Heart right ventricle (tissue), 16 donors: ENCODE results near the gene DERA. TPM values are rescaled to one million over a fixed set of nuclear protein-coding genes. Genes with fewer than 3 reads are reported as not detected.

Experiments used
- ATAC-seq, 8 donors: fragments of 200-7000 bp; cut with Tn5 transposase; one replicate each; pipeline ENCODE4 v1.9.1; 2020; ENCODE audit warnings: mild to moderate bottlenecking in 8 of 8, moderate library complexity in 8 of 8, moderate number of reproducible peaks in 1 of 8
- DNase-seq, 2 donors: peaks; one replicate each; pipeline ENCODE4 v3.0.0-alpha.2; 2020
- H3K27ac ChIP-seq, 10 donors: fragments of 200-600 bp; sonication (generic) in 2 of 10; one replicate each; pipeline versions ENCODE4 v1.5.0 to v1.8.0; 2020 to 2022; ENCODE audit warnings: mild to moderate bottlenecking in 3 of 10
- H3K27me3 ChIP-seq, 7 donors: fragments of 200-600 bp; one replicate each; pipeline ENCODE4 v1.8.0; 2021 to 2022; ENCODE audit warnings: mild to moderate bottlenecking in 2 of 7
- H3K36me3 ChIP-seq, 9 donors: fragments of 200-600 bp; sonication (generic) in 1 of 9; one replicate each; pipeline versions ENCODE4 v1.5.0 to v1.8.0; 2020 to 2022; ENCODE audit warnings: mild to moderate bottlenecking in 2 of 9
- H3K4me1 ChIP-seq, 9 donors: fragments of 200-600 bp; sonication (generic) in 1 of 9; one replicate each; pipeline versions ENCODE4 v1.5.0 to v1.8.0; 2020 to 2022; ENCODE audit warnings: mild to moderate bottlenecking in 4 of 9
- H3K4me3 ChIP-seq, 10 donors: fragments of 200-600 bp; sonication (generic) in 2 of 10; one replicate each; pipeline versions ENCODE4 v1.5.0 to v1.8.0; 2020 to 2022; ENCODE audit warnings: mild to moderate bottlenecking in 7 of 10, moderate library complexity in 2 of 10
- H3K9me3 ChIP-seq, 11 donors: fragments of 200-600 bp in 10 of 11; sonication (generic) in 2 of 11; one replicate each; pipeline versions ENCODE4 v1.5.0 to v1.8.0; 2013 to 2022; ENCODE audit warnings: mild to moderate bottlenecking in 2 of 11, control low read depth in 1 of 11, moderate library complexity in 1 of 11
- WGBS, 2 donors: extraction: QIAGEN DNeasy Blood & Tissue Kit; methylation state at CpG; one replicate each; pipeline ENCODE4 v1.1.7; 2013; ENCODE audit warnings: inconsistent platforms in 1 of 2; 5-methylcytosine and 5-hydroxymethylcytosine counted together
- intact Hi-C, 10 donors: fragments of 100-400 bp; cut with DNase I; formaldehyde crosslinking; loops; one replicate each; pipeline versions ENCODE4 v1.11.1 to v1.14.2; 2022
- polyA plus RNA-seq, 2 donors: library from polyadenylated mRNA; stranded (reverse); fragments of 200-250 nt; gene quantifications; one replicate each; pipeline ENCODE4 v1.2.3, GENCODE V29; 2013
- total RNA-seq, 10 donors: library from RNA; stranded (reverse); fragmentation: NEBNext Ultra II Directional in 3 of 10; extraction: Animal tissue kit (Norgen Biotek cat#: 25700) in 3 of 10; gene quantifications; one replicate each; pipeline versions ENCODE4 v1.2.1 to v1.2.4, GENCODE V29; 2021 to 2023
- TF ChIP-seq, protein P1 (sequence below), 9 donors: fragments of 200-600 bp; sonication (generic) in 2 of 9; IDR thresholded peaks; one replicate each; pipeline versions ENCODE4 v1.5.0 to v1.8.0; 2021 to 2022; ENCODE audit warnings: antibody characterized with exemption in 9 of 9, mild to moderate bottlenecking in 5 of 9, moderate library complexity in 1 of 9
- donor health status: Arrhythmogenic right ventricular cardiomyopathy.
- donor health status: ischemic (EF 13 %, LVEDD 7.1; RV severe dilation, severe dysfunction).
- donor health status: healthy with polysubstance abuse.
- donor health status: DM: no; HTN: yes; CAD: no.
- donor health status: DM: no; HTN: no; CAD: no.
- donor health status: ischemic (EF 25% LVEDD 6.9; RV normal size, moderate dysfunction).
- donor health status: ischemic (EF 25% LVEDD 5.7; RV mildly dilated, moderate dysfunction).
- donor health status: healthy.
- donor health status: DM: yes; HTN: yes; CAD: no.
- donor health status: Ischemic cardiomyopathy.
- donor health status: ischemic (EF 35%, LVEDD 5.7; RV mildly dilated, moderate dysfunction).
- donor health status: nonischemic (EF 11% LVEDD 7.7; RV severe dilation, severe dysfunction).
- donor health status: DM: yes; HTN: yes; CAD: no.
- donor health status: PGD.
- donor health status: ischemic (EF 29% LVEDD 5.4; RV normal size, mild dysfunction).
- donor health status: nonischemic (EF 23%, LVEDD 6.1; RV moderate dilation, normal function).

The DERA gene
- total and polyA plus RNA-seq, 12 donors: 14.6 to 23.8 (median 19.2) TPM

DNA sequence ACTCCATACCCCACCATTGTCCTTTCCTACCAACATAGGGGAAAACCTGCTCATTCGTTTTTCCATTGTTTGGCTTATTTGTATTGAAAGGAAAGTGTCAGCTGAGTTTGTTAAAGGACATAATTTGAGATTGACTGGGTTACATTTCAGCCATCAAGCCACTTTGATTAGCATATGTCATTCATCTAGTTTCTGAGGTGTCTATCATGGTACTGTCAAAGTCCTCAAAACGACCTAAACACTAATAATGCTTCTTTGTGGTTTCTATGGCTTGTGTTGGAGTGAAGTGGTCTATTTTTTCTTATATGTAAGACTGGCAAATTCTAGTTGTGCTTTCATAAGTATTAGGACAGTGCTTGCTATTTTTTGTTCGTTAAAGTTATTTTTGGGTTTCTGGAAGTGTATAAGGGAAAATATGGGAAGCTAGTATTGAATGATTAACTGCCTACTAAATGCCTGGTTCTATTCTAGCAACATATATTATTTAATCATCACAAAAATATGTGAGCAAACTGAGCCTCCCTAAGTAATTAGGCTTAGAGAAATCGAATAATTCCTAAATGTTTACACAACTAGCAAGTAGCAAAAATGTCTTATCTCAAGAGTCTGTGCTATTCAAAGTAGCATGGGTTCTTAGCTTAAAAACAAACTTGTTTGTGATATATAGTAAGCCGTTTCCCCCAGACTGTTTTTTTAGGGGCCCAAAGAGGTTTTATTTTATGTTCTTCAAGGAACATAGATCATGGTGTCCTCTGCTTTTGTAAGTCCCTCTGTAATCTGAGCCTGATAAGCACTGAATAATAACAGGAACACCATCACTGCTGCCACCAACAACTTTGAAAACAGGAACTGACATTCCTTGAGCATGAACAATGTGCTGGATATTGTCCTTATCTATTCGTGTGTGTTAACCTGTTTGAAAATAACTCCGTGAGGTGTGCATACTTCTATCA, 67.1 kb downstream of the DERA start:
- H3K9me3 ChIP-seq: no peaks in the 10 kb centered on the region
- peak overlapping the region; percentile 45 to 74 (median 60) for H3K27ac ChIP-seq
- WGBS, 2 donors: 38 to 43% methylated on average over 7 of the region's 7 CpGs
- peaks cover 9 to 40% (median 22%) of the 10 kb centered on the region in 9 donors for H3K4me1 ChIP-seq
- ATAC-seq (peak; percentile 72 to 96 (median 91)), DNase-seq (no peak)
- H3K27me3 ChIP-seq: no peaks in the 10 kb centered on the region
- peaks cover 0 to 27% (median 4%) of the 10 kb centered on the region in 9 donors for H3K36me3 ChIP-seq
- intact Hi-C loops: no loop called here
- TF ChIP-seq, protein P1, sequence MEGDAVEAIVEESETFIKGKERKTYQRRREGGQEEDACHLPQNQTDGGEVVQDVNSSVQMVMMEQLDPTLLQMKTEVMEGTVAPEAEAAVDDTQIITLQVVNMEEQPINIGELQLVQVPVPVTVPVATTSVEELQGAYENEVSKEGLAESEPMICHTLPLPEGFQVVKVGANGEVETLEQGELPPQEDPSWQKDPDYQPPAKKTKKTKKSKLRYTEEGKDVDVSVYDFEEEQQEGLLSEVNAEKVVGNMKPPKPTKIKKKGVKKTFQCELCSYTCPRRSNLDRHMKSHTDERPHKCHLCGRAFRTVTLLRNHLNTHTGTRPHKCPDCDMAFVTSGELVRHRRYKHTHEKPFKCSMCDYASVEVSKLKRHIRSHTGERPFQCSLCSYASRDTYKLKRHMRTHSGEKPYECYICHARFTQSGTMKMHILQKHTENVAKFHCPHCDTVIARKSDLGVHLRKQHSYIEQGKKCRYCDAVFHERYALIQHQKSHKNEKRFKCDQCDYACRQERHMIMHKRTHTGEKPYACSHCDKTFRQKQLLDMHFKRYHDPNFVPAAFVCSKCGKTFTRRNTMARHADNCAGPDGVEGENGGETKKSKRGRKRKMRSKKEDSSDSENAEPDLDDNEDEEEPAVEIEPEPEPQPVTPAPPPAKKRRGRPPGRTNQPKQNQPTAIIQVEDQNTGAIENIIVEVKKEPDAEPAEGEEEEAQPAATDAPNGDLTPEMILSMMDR (IDR thresholded peaks at IDR 0.05): no peak
- no peak overlapping the region for H3K4me3 ChIP-seq

DNA sequence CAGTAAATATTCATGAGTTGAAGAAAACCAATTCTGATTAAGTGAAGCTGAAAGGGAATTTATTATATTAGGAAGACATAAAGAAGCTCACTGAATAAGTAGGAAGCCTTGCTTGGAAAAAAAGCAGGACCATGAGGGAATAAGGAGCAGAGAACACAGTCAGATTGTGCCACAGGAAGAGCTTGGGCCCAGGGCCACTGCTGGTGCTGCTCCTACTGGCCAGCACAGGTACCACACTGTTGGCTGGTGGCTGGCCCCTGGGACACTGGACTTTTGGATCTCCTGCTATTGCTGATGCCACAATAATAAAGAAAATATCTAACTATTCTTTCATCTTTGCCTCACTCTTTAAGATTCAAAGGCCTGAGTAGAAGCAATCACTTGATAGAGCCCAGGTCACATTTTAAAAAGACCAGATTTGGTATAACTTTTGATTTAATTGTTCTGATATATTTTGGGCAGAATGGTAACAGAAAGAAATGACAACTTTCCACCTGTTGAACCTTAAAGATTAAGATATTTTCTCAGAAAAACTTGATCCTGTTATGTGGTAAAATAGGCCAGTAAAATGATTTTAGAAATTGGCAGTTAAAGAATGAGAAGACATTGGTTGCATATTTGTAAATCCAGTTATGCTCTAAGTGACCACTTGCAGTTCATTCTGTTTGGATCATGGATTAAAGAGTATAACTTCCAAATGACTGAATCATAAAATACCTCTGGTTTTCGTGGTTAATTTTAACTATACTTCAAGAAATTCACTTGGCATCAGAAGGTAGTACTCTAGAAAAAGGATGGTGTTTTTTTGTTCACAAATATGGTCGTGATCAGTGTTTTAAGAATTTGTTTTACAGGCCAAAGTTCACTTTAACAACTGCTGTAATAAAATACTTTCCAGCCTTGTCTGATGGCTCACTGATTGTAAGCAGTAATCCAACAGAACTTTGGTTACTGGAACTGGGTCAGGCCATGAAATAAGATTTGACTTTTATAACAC, 68.3 kb downstream of the DERA start:
- WGBS, 2 donors: 73 to 76% methylated on average over 2 of the region's 2 CpGs
- Histone ChIP-seq H3K27me3 (no peaks in the 10 kb centered on the region), H3K36me3 (peaks cover 0 to 37% (median 6%) of the 10 kb centered on the region in 9 donors), H3K27ac (peak overlapping the region; percentile 31 to 74 (median 60)), H3K4me1 (peaks cover 9 to 45% (median 25%) of the 10 kb centered on the region in 9 donors), H3K4me3 (no peak overlapping the region), H3K9me3 (no peaks in the 10 kb centered on the region)
- intact Hi-C loops: loop anchor here in 1 of 10 donors (10.0 kb wide), 1 partner anchor 715 kb away; no protein-coding TSS in a partner anchor
- ATAC-seq: peak in 6 of 8 donors; percentile 41 to 74 (median 66)
- DNase-seq: no peak
- TF ChIP-seq, protein P1 (IDR thresholded peaks at IDR 0.05): peak; percentile 27 to 55 (median 40)

DNA sequence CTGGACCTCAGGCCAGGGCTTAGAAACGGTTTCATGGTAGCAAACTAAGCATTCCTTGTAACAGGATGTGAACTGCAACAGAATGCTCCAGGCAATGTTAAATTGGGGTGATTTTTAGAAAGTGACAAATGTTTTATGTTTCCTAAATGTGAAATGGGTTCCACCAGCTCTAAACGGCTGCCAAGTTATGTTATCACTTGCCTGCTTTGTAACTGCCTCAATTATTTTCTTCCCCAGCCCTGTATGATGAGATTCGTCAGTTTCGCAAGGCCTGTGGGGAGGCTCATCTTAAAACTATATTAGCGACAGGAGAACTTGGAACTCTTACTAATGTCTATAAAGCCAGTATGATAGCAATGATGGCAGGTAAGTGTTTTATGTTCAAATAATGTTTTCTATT, 70.9 kb downstream of the DERA start:
- H3K27me3 ChIP-seq: no peaks in the 10 kb centered on the region
- WGBS, 2 donors: 69 to 72% methylated on average over 5 of the region's 5 CpGs
- H3K9me3 ChIP-seq: peaks cover 0 to 6% (median 0%) of the 10 kb centered on the region in 11 donors
- TF ChIP-seq, protein P1 (IDR thresholded peaks at IDR 0.05): no peak
- DNase-seq (no peak), ATAC-seq (no peak)
- H3K27ac ChIP-seq: no peak overlapping the region
- H3K4me3 ChIP-seq: no peak overlapping the region
- peaks cover 0 to 32% (median 0%) of the 10 kb centered on the region in 9 donors for H3K36me3 ChIP-seq
- peaks cover 9 to 45% (median 25%) of the 10 kb centered on the region in 9 donors for H3K4me1 ChIP-seq
- intact Hi-C loops: loop anchor here in 1 of 10 donors (10.0 kb wide), 1 partner anchor 713 kb away; no protein-coding TSS in a partner anchor
